Esophagus muscularis mucosa (tissue), 4 donors: Measurements from ENCODE around the gene FAM174B. TPM values are rescaled to one million over a fixed set of nuclear protein-coding genes. Genes with fewer than 3 reads are reported as not detected.
"Not testable (repeated sequence)": the region's sequence is repeated elsewhere in the genome, so short reads cannot be mapped to it uniquely, and the experiment has no call there.

Experiments
- DNase-seq: peaks from one replicate; pipeline ENCODE4 v3.0.0-alpha.2; 2017; ENCODE audit errors: extremely low spot score
- H3K27ac ChIP-seq, 4 donors: fragments of 200-600 bp; sonication (generic); replicated peaks in 1 of 4; 1 replicate in 3 of 4; 2 replicates in 1 of 4; pipeline ENCODE4 v1.5.1; 2016 to 2019; ENCODE audit warnings: mild to moderate bottlenecking in 1 of 4
- H3K27me3 ChIP-seq, 4 donors: fragments of 200-600 bp; sonication (generic); one replicate each; pipeline versions ENCODE4 v1.5.1 to v1.6.0; 2016 to 2019
- H3K36me3 ChIP-seq, 4 donors: fragments of 200-600 bp; sonication (generic); one replicate each; pipeline ENCODE4 v1.5.1; 2016 to 2019
- H3K4me1 ChIP-seq, 4 donors: fragments of 200-600 bp; sonication (generic); one replicate each; pipeline ENCODE4 v1.5.1; 2016 to 2019
- H3K4me3 ChIP-seq, 4 donors: fragments of 200-600 bp; sonication (generic); 1 replicate in 2 of 4; 2 replicates in 2 of 4; pipeline ENCODE4 v1.5.1; 2016 to 2019; ENCODE audit warnings: mild to moderate bottlenecking in 4 of 4, moderate library complexity in 1 of 4
- H3K9me3 ChIP-seq, 4 donors: fragments of 200-600 bp; sonication (generic); 1 replicate in 3 of 4; 2 replicates in 1 of 4; pipeline ENCODE4 v1.5.1; 2016 to 2019
- CTCF ChIP-seq, 3 experiments: fragments of 200-600 bp in 2 of 3; fragments of 450-650 bp in 1 of 3; sonication (generic) in 2 of 3; IDR thresholded peaks; one replicate each; pipeline ENCODE4 v1.5.1; 2017 to 2019; ENCODE audit warnings: antibody characterized with exemption in 3 of 3, mild to moderate bottlenecking in 2 of 3, moderate library complexity in 1 of 3
- EP300 ChIP-seq: sonication (generic); formaldehyde crosslinking; IDR thresholded peaks from one replicate; pipeline ENCODE4 v1.6.1; 2017; ENCODE audit warnings: antibody characterized with exemption
- POLR2A ChIP-seq: fragments of 450-650 bp; IDR thresholded peaks from one replicate; pipeline ENCODE4 v1.6.1; 2017; ENCODE audit warnings: antibody characterized with exemption, moderate library complexity, mild to moderate bottlenecking, low read depth
- POLR2AphosphoS5 ChIP-seq, 2 donors: sonication (generic); formaldehyde crosslinking; IDR thresholded peaks; one replicate each; pipeline ENCODE4 v1.6.1; 2017; ENCODE audit warnings: antibody characterized with exemption in 2 of 2
- WGBS: methylation state at CpG from one replicate; pipeline ENCODE4 v1.1.5; 2018; 5-methylcytosine and 5-hydroxymethylcytosine counted together
- intact Hi-C: fragments of 100-400 bp; cut with DNase I; formaldehyde crosslinking; loops from one replicate; pipeline ENCODE4 v1.15.1; 2023
- total RNA-seq, 4 donors: library from RNA; depleted of rRNA; stranded (reverse); fragments of >200 nt; gene quantifications; one replicate each; pipeline versions ENCODE4 v1.1.0 to v1.2.1, GENCODE V29; 2016

FAM174B gene
- total RNA-seq, 4 donors from 2014 or later = 7.5 to 15.2 (median 9.9) TPM

GRCh38 chr15:92611150-92611549 lies 44.4 kb downstream of the FAM174B start:
- Histone ChIP-seq H3K27ac (no peak overlapping the region), H3K9me3 (no peaks in the 10 kb centered on the region), H3K4me1 (peaks cover 0 to 8% (median 0%) of the 10 kb centered on the region in 4 donors), H3K36me3 (no peaks in the 10 kb centered on the region), H3K4me3 (no peak overlapping the region), H3K27me3 (no peaks in the 10 kb centered on the region)
- TF ChIP-seq POLR2AphosphoS5 (IDR thresholded peaks at IDR 0.05) (no peak), CTCF (IDR thresholded peaks at IDR 0.05) (no peak), EP300 (no peak), POLR2A (no peak)
- DNase-seq = no peak
- intact Hi-C loops = loop anchor here (10.0 kb wide), 1 partner anchor 104 kb away; no protein-coding TSS in a partner anchor

- 87% methylated on average over 9 of the region's 9 CpGs for WGBS
- Histone ChIP-seq H3K4me3 (no peak overlapping the region), H3K9me3 (no peaks in the 10 kb centered on the region), H3K36me3 (no peaks in the 10 kb centered on the region), H3K27me3 (no peaks in the 10 kb centered on the region), H3K27ac (no peak overlapping the region), H3K4me1 (peaks cover 0 to 8% (median 0%) of the 10 kb centered on the region in 4 donors)
- intact Hi-C loops = loop anchor here (10.0 kb wide), 1 partner anchor 105 kb away; no protein-coding TSS in a partner anchor
- TF ChIP-seq EP300 (no peak), CTCF (IDR thresholded peaks at IDR 0.05) (no peak), POLR2AphosphoS5 (IDR thresholded peaks at IDR 0.05) (no peak), POLR2A (no peak)
- no peak for DNase-seq
These were observed 45.5 kb downstream of the FAM174B start for GRCh38 chr15:92610101-92610520.

DNA sequence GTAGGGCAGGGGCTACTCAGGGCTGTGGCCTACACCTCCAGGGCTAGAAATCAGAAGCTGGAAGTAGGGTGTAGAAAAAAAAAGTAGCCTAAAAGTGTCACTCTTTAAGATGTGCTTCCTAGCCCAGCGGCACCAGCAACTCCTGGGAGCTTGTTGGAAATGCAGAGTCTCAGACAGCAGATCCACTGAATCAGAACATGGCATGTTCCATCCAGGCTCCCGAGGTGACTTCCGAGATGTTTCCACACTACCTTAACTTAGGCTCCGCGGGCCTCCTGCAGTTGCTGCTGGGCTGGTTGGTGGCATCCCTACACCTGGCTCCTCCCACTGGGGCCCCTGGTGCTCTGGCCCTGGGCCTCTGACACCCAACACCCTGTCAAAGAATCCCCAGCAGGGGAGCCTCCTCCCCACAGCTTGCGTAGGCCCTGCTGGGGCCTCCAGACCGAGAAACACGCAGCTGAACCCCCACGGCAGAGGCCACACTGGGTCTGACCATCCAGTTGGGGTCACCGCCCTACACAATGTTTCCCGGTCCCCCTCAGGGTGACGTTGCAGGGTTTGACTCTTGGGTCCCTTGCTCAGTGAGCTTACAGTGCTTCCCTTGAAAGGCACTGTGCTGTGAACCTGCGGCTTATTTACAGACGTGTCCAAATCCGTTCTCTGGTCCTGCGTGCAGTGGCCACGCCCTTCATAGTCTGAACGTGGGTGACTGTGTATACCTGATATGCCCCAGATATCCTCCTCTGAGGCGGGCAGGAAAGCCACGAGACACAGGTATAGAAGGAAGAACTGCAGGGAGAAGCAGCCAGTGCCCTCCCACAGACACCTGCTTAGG lies 46.5 kb downstream of the FAM174B start:
- Histone ChIP-seq H3K27ac (no peak overlapping the region), H3K27me3 (no peaks in the 10 kb centered on the region)
- DNase-seq = no peak

DNA sequence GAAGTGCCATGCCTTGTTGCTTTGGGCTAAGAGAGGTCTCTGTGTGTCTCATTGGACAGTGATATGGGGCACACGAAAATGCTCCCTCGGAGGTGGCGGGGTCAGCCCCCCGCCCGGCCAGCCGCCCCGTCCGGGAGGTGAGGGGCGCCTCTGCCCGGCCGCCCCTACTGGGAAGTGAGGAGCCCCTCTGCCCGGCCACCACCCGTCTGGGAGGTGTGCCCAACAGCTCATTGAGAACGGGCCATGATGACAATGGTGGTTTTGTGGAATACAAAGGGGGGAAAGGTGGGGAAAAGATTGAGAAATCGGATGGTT lies 48.8 kb downstream of the FAM174B start:
- not testable (repeated sequence) for DNase-seq

More for the DNA sequence above, 46.5 kb downstream of the FAM174B start:
- no peaks in the 10 kb centered on the region for H3K9me3 ChIP-seq
- TF ChIP-seq POLR2AphosphoS5 (IDR thresholded peaks at IDR 0.05) (no peak), POLR2A (no peak), EP300 (no peak), CTCF (IDR thresholded peaks at IDR 0.05) (no peak)
- H3K4me3 ChIP-seq = no peak overlapping the region
- intact Hi-C loops = no loop called here
- H3K36me3 ChIP-seq = no peaks in the 10 kb centered on the region
- WGBS = 89% methylated on average over 13 of the region's 20 CpGs
- H3K4me1 ChIP-seq = peaks cover 0 to 8% (median under 1%) of the 10 kb centered on the region in 4 donors

DNA sequence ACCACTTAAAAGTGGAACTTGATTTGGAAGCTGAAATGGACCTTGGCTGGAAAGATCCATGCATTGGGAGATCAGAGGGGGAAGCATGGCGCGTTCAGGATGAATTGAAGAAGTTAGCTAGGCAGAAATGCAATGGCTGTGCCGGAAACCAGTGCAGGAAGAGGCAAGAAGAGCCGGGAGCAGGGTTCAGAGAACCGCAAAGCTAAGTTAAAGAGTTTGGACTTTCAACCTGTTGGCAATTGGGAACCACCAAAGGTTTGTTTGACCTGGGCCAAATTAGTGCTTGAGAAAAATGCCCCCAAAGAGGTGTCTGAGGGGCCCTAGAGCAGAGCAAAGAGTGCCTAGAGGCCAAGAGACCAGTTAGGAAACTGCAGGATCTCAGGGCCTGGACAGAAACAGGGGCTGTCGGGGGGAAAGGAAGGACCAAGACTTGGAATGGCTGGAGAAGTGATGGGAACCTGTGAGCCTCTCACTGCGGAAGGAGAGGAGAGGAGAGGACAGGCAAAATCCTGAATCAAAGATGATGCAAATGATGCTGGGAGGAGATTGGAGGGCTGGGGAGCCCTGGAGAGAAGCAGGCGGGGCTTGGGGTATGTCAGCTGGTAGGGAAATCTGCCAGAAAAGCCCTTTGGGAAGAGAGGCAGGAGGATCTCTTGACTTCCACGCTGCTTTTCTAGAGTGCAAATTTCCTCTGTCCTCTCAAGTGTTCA lies 49.3 kb downstream of the FAM174B start:
- intact Hi-C loops = no loop called here
- no peak overlapping the region for H3K4me3 ChIP-seq
- no peaks in the 10 kb centered on the region for H3K36me3 ChIP-seq
- DNase-seq = no peak
- 94% methylated on average over 9 of the region's 9 CpGs for WGBS
- TF ChIP-seq EP300 (no peak), POLR2A (no peak), POLR2AphosphoS5 (IDR thresholded peaks at IDR 0.05) (no peak), CTCF (IDR thresholded peaks at IDR 0.05) (no peak)
- no peaks in the 10 kb centered on the region for H3K9me3 ChIP-seq
- H3K27me3 ChIP-seq = no peaks in the 10 kb centered on the region
- H3K4me1 ChIP-seq = peaks cover 0 to 18% (median 7%) of the 10 kb centered on the region in 4 donors
- no peak overlapping the region for H3K27ac ChIP-seq

More for the DNA sequence above, 48.8 kb downstream of the FAM174B start:
- WGBS = 95% methylated on average over 3 of the region's 15 CpGs
- peaks cover 0 to 18% (median 5%) of the 10 kb centered on the region in 4 donors for H3K4me1 ChIP-seq
- intact Hi-C loops, H3K9me3 ChIP-seq, H3K27me3 ChIP-seq, H3K27ac ChIP-seq, H3K36me3 ChIP-seq, H3K4me3 ChIP-seq: not testable (repeated sequence)
